ENCODE data around the gene ESRRG. TPM values are rescaled to one million over a fixed set of nuclear protein-coding genes. Genes with fewer than 3 reads are reported as not detected.

The ESRRG gene
- total and polyA plus RNA-seq, 3 donors from 2014 or later, result 0.93 to 2.2 (median 1.6) TPM

- H3K36me3 ChIP-seq (ENCODE audit: low read depth, missing control alignments), result no peaks in the 10 kb centered on the region
- WGBS, 2 donors, result 83 to 84% methylated on average over 3 of the region's 3 CpGs
- H3K27me3 ChIP-seq, result no peaks in the 10 kb centered on the region
- intact Hi-C loops (cut with DNase I; ENCODE audit: low total_unique reads), result no loop called here
- TF ChIP-seq CTCF (IDR thresholded peaks at IDR 0.05), result no peak
- no peak for TF ChIP-seq POLR2A (IDR thresholded peaks at IDR 0.05)
- H3K27ac ChIP-seq, result no peak overlapping the region
- no peak for DNase-seq
- no peak overlapping the region for H3K4me3 ChIP-seq
- H3K9me3 ChIP-seq, result no peaks in the 10 kb centered on the region
- H3K4me1 ChIP-seq, result no peaks in the 10 kb centered on the region
Measured at GRCh38 chr1:216662681-216663080, 60.5 kb downstream of the ESRRG start.

DNA sequence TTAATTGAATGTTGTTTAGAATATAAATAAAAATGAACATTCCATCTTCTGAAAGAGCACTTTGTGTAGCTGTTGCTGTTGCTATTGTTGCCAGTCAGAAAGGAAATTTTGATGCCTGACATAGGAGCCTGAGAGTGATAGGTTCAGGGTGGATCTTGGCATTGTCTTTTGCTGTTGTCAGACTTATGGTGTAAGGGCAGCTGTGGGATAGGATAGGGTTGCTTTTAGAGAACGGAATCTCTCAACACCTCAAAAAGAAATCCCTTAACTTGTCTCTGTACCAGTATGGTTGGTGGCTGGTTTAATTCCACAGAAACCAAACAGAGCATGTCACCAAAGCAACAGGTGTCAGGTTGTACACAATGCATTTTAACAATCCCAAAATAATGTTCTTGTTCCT is 62.7 kb downstream of the ESRRG start:
- Histone ChIP-seq H3K36me3 (ENCODE audit: low read depth, missing control alignments) (no peaks in the 10 kb centered on the region), H3K4me3 (no peak overlapping the region), H3K9me3 (no peaks in the 10 kb centered on the region), H3K27ac (no peak overlapping the region), H3K4me1 (no peaks in the 10 kb centered on the region), H3K27me3 (no peaks in the 10 kb centered on the region)
- WGBS, 2 donors, result 88 to 95% methylated on average over 1 of the region's 1 CpG
- intact Hi-C loops (cut with DNase I; ENCODE audit: low total_unique reads), result no loop called here
- DNase-seq, result no peak
- TF ChIP-seq POLR2A (IDR thresholded peaks at IDR 0.05) (no peak), CTCF (IDR thresholded peaks at IDR 0.05) (no peak)

GRCh38 chr1:216653001-216653400 is 70.2 kb downstream of the ESRRG start:
- intact Hi-C loops (cut with DNase I; ENCODE audit: low total_unique reads), result no loop called here
- no peaks in the 10 kb centered on the region for H3K9me3 ChIP-seq
- no peaks in the 10 kb centered on the region for H3K27me3 ChIP-seq
- DNase-seq, result no peak
- no peaks in the 10 kb centered on the region for H3K36me3 ChIP-seq (ENCODE audit: low read depth, missing control alignments)
- 79 to 83% methylated on average over 4 of the region's 4 CpGs for WGBS, 2 donors
- TF ChIP-seq POLR2A (IDR thresholded peaks at IDR 0.05) (no peak), CTCF (IDR thresholded peaks at IDR 0.05) (no peak)
- H3K4me1 ChIP-seq, result no peaks in the 10 kb centered on the region
- H3K4me3 ChIP-seq, result no peak overlapping the region
- no peak overlapping the region for H3K27ac ChIP-seq

DNA sequence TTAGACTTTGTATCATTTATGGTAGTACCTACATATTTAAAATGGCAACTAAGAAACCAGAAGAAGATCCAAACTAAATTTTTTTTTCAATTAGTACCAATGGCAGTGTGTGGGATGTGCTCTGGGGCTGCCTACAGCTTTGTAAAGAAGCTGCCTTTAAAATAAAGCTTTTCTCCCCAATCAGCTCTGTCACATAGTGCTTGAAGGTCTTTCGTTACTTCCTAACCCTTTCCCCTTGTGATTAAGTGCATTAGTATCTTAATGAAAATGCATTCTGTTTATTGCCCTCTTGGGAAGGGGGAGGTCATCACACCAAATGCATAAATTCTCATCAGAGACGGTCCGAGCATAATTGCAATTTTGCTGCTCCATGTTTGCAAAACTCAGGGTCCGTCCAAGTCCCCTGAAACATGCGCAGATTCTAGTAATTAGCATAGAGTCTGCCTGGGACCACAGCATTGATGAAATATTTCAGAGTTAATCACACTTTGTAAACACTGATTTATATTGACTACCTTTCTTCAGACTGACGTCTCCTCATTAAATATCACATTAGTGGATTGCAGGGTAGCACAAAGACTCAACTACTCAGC is 71.3 kb downstream of the ESRRG start:
- intact Hi-C loops (cut with DNase I; ENCODE audit: low total_unique reads), result no loop called here
- DNase-seq, result no peak
- Histone ChIP-seq H3K9me3 (no peaks in the 10 kb centered on the region), H3K4me3 (no peak overlapping the region), H3K27ac (no peak overlapping the region), H3K4me1 (no peaks in the 10 kb centered on the region), H3K36me3 (ENCODE audit: low read depth, missing control alignments) (no peaks in the 10 kb centered on the region), H3K27me3 (no peaks in the 10 kb centered on the region)
- WGBS, 2 donors, result 57 to 59% methylated on average over 6 of the region's 6 CpGs
- TF ChIP-seq POLR2A (IDR thresholded peaks at IDR 0.05) (no peak), CTCF (IDR thresholded peaks at IDR 0.05) (no peak)

- H3K27me3 ChIP-seq, result no peaks in the 10 kb centered on the region
- H3K36me3 ChIP-seq (ENCODE audit: low read depth, missing control alignments), result no peaks in the 10 kb centered on the region
- no peaks in the 10 kb centered on the region for H3K9me3 ChIP-seq
- TF ChIP-seq CTCF (IDR thresholded peaks at IDR 0.05) (no peak), POLR2A (IDR thresholded peaks at IDR 0.05) (no peak)
- DNase-seq, result no peak
- H3K27ac ChIP-seq, result no peak overlapping the region
- H3K4me3 ChIP-seq, result no peak overlapping the region
- intact Hi-C loops (cut with DNase I; ENCODE audit: low total_unique reads), result no loop called here
- H3K4me1 ChIP-seq, result no peaks in the 10 kb centered on the region
- WGBS, 2 donors, result 86 to 93% methylated on average over 1 of the region's 1 CpG
Measured at GRCh38 chr1:216643176-216643575, 80.1 kb downstream of the ESRRG start.
